K562 (cell line): Measurements from ENCODE around the gene SCAMP1. TPM values are rescaled to one million over a fixed set of nuclear protein-coding genes. Genes with fewer than 3 reads are reported as not detected.

Source experiments
- CUX1 ChIP-seq: fragments of 200-800 bp; sonication (Bioruptor generic); IDR thresholded peaks from 2 replicates; pipeline ENCODE4 v1.6.1; 2016; ENCODE audit warnings: missing genetic modification characterization, missing compliant biosample characterization
- KLF13 ChIP-seq: fragments of 450-650 bp; IDR thresholded peaks from 2 replicates; pipeline ENCODE4 v1.6.1; 2016; ENCODE audit warnings: missing genetic modification characterization, low read depth, mild to moderate bottlenecking, missing compliant biosample characterization, moderate library complexity, borderline replicate concordance
- TSC22D4 ChIP-seq: fragments of 450-650 bp; IDR thresholded peaks from 2 replicates; pipeline ENCODE4 v1.6.1; 2016; ENCODE audit warnings: missing genetic modification characterization, missing biosample characterization, control low read depth
- polyA plus RNA-seq, 8 experiments: library from polyadenylated mRNA; depleted of rRNA in 4 of 8; stranded (reverse) in 5 of 8; unstranded in 3 of 8; fragments of >200 nt; fragmentation: Nextera tagmentation in 2 of 8; fragmentation: Illumina TruSeq in 1 of 8; extraction: Ambion mirVana in 2 of 8; extraction: Trizol in 1 of 8; gene quantifications; 2 replicates each; pipeline versions ENCODE4 v1.2.1 to v1.2.3, GENCODE V29; 2011 to 2014; ENCODE audit warnings: inconsistent platforms in 1 of 8, missing spikeins in 1 of 8
- total RNA-seq, 7 experiments: library from RNA; depleted of rRNA in 6 of 7; stranded (reverse); fragments of >200 nt in 6 of 7; fragmentation: Illumina TruSeq in 2 of 7; extraction: Trizol in 2 of 7; gene quantifications; 2 replicates each; pipeline versions ENCODE4 v1.2.1 to v1.2.3, GENCODE V29; 2011 to 2021; ENCODE audit warnings: low replicate concordance in 1 of 7

The SCAMP1 gene
- total and polyA plus RNA-seq, 9 of the 15 experiments (the other 6 are each of a cell fraction or from before 2014, with no cell fraction given): 5.4 to 23.9 (median 13.8) TPM

GRCh38 chr5:78518365-78519197 lies 158.2 kb downstream of the SCAMP1 start (continued):
- TF ChIP-seq CUX1 (CRISPR knock-in tag) (no peak), TSC22D4 (tag) (no peak), KLF13 (tag) (no peak)
